ENCODE results near the gene TCF12.

Gene TCF12

GRCh38 chr15:57171426-57171825, 253.0 kb downstream of the TCF12 start:
- H3K9me3 ChIP-seq (ENCODE audit: insufficient read depth, low read depth, low read length): no peaks in the 10 kb centered on the region
- H2AFZ ChIP-seq (ENCODE audit: low read length): no peak overlapping the region

GRCh38 chr15:57172925-57173324, 254.5 kb downstream of the TCF12 start:
- H3K9ac ChIP-seq (ENCODE audit: low read depth, low read length, poor library complexity, severe bottlenecking): no peak overlapping the region
- no peaks in the 10 kb centered on the region for H3K79me2 ChIP-seq (ENCODE audit: insufficient read depth, low read length)
- H3K27me3 ChIP-seq (ENCODE audit: insufficient read depth, low read length, poor library complexity, severe bottlenecking): no peaks in the 10 kb centered on the region
- H3K4me3 ChIP-seq (ENCODE audit: low read length, poor library complexity, severe bottlenecking): no peak overlapping the region
- no peaks in the 10 kb centered on the region for H3K4me1 ChIP-seq (ENCODE audit: insufficient read depth, low read length, poor library complexity, severe bottlenecking)
- H3K4me2 ChIP-seq (ENCODE audit: low read depth, low read length, poor library complexity, severe bottlenecking): no peak overlapping the region
- peaks cover 9% of the 10 kb centered on the region; the same call in 1 of the 2 replicates for H3K36me3 ChIP-seq (ENCODE audit: insufficient read depth, low read length)
- no peaks in the 10 kb centered on the region for H3K9me3 ChIP-seq (ENCODE audit: insufficient read depth, low read depth, low read length)
- H4K20me1 ChIP-seq (ENCODE audit: insufficient read depth, low read length, poor library complexity, severe bottlenecking): no peaks in the 10 kb centered on the region
- H3F3A ChIP-seq (ENCODE audit: low read depth): no peaks in the 10 kb centered on the region
- no peak for TF ChIP-seq EZH2phosphoT487 (IDR thresholded peaks at IDR 0.05; ENCODE audit: borderline replicate concordance)
- TF ChIP-seq CTCF (conservative IDR thresholded peaks at IDR 0.05; ENCODE audit: low read length): no peak
- no peak overlapping the region for H2AFZ ChIP-seq (ENCODE audit: low read length)
- H3K9me2 ChIP-seq (replicated peaks; ENCODE audit: low read depth, low read length): no peaks in the 10 kb centered on the region

More at GRCh38 chr15:57171426-57171825, 253.0 kb downstream of the TCF12 start:
- H3K4me1 ChIP-seq (ENCODE audit: insufficient read depth, low read length, poor library complexity, severe bottlenecking): no peaks in the 10 kb centered on the region
- H3K36me3 ChIP-seq (ENCODE audit: insufficient read depth, low read length): peaks cover 18% of the 10 kb centered on the region; the same call in 1 of the 2 replicates
- H3K9me2 ChIP-seq (replicated peaks; ENCODE audit: low read depth, low read length): no peaks in the 10 kb centered on the region
- no peaks in the 10 kb centered on the region for H3F3A ChIP-seq (ENCODE audit: low read depth)
- H4K20me1 ChIP-seq (ENCODE audit: insufficient read depth, low read length, poor library complexity, severe bottlenecking): no peaks in the 10 kb centered on the region
- no peaks in the 10 kb centered on the region for H3K27me3 ChIP-seq (ENCODE audit: insufficient read depth, low read length, poor library complexity, severe bottlenecking)
- no peaks in the 10 kb centered on the region for H3K79me2 ChIP-seq (ENCODE audit: insufficient read depth, low read length)
- H3K4me2 ChIP-seq (ENCODE audit: low read depth, low read length, poor library complexity, severe bottlenecking): no peak overlapping the region
- H3K9ac ChIP-seq (ENCODE audit: low read depth, low read length, poor library complexity, severe bottlenecking): no peak overlapping the region
- H3K4me3 ChIP-seq (ENCODE audit: low read length, poor library complexity, severe bottlenecking): no peak overlapping the region
- TF ChIP-seq EZH2phosphoT487 (IDR thresholded peaks at IDR 0.05; ENCODE audit: borderline replicate concordance) (no peak), CTCF (conservative IDR thresholded peaks at IDR 0.05; ENCODE audit: low read length) (no peak)

- Histone ChIP-seq H3F3A (ENCODE audit: low read depth) (no peaks in the 10 kb centered on the region), H3K4me2 (ENCODE audit: low read depth, low read length, poor library complexity, severe bottlenecking) (no peak overlapping the region), H3K9me3 (ENCODE audit: insufficient read depth, low read depth, low read length) (no peaks in the 10 kb centered on the region), H3K9me2 (replicated peaks; ENCODE audit: low read depth, low read length) (no peaks in the 10 kb centered on the region), H3K27me3 (ENCODE audit: insufficient read depth, low read length, poor library complexity, severe bottlenecking) (no peaks in the 10 kb centered on the region), H3K36me3 (ENCODE audit: insufficient read depth, low read length) (peaks cover 21% of the 10 kb centered on the region; the same call in 1 of the 2 replicates), H3K79me2 (ENCODE audit: insufficient read depth, low read length) (no peaks in the 10 kb centered on the region), H3K9ac (ENCODE audit: low read depth, low read length, poor library complexity, severe bottlenecking) (no peak overlapping the region), H3K4me3 (ENCODE audit: low read length, poor library complexity, severe bottlenecking) (no peak overlapping the region), H2AFZ (ENCODE audit: low read length) (no peak overlapping the region), H3K4me1 (ENCODE audit: insufficient read depth, low read length, poor library complexity, severe bottlenecking) (no peaks in the 10 kb centered on the region), H4K20me1 (ENCODE audit: insufficient read depth, low read length, poor library complexity, severe bottlenecking) (no peaks in the 10 kb centered on the region)
- TF ChIP-seq CTCF (conservative IDR thresholded peaks at IDR 0.05; ENCODE audit: low read length) (no peak), EZH2phosphoT487 (IDR thresholded peaks at IDR 0.05; ENCODE audit: borderline replicate concordance) (no peak)
Observed at GRCh38 chr15:57183041-57183440, 264.6 kb downstream of the TCF12 start.
